Measurements from ENCODE around the gene KNDC1. TPM values are rescaled to one million over a fixed set of nuclear protein-coding genes. Genes with fewer than 3 reads are reported as not detected.

The KNDC1 gene
- total and polyA plus RNA-seq, 2 experiments from 2014 or later = 1.8 to 16.0 TPM

- Histone ChIP-seq H3K36me3 (ENCODE audit: insufficient read depth) (no peaks in the 10 kb centered on the region), H2AFZ (no peak overlapping the region), H3K4me1 (ENCODE audit: insufficient read depth) (no peaks in the 10 kb centered on the region), H3K79me2 (replicated peaks; ENCODE audit: insufficient read depth) (no peaks in the 10 kb centered on the region), H4K20me1 (replicated peaks; ENCODE audit: insufficient read depth) (no peaks in the 10 kb centered on the region), H3K9me2 (ENCODE audit: insufficient read depth) (no peaks in the 10 kb centered on the region), H3K27ac (ENCODE audit: low read depth) (no peak overlapping the region), H3K4me3 (no peak overlapping the region), H3K4me2 (no peak overlapping the region), H3K27me3 (ENCODE audit: insufficient read depth) (no peaks in the 10 kb centered on the region), H3F3A (replicated peaks; ENCODE audit: low read depth) (no peaks in the 10 kb centered on the region)
- peaks cover 30% of the 10 kb centered on the region for H3K36me3 Mint-ChIP-seq (ENCODE audit: low read depth)
- peaks cover 7% of the 10 kb centered on the region for H3K27me3 Mint-ChIP-seq (ENCODE audit: insufficient read depth, low read depth, poor library complexity)
- ATAC-seq (no peak), DNase-seq (ENCODE audit: low spot score) (no peak)
- H3K27ac Mint-ChIP-seq = no peak overlapping the region
- no peak overlapping the region for H3K4me3 Mint-ChIP-seq
- no peaks in the 10 kb centered on the region for H3K4me1 Mint-ChIP-seq
- TF ChIP-seq EZH2phosphoT487 (IDR thresholded peaks at IDR 0.05; ENCODE audit: unreplicated experiment) (no peak), CREB1 (CRISPR knock-in tag; IDR thresholded peaks at IDR 0.05; ENCODE audit: low read depth) (no peak), JUNB (IDR thresholded peaks at IDR 0.05; ENCODE audit: unreplicated experiment) (no peak), ETS1 (IDR thresholded peaks at IDR 0.05) (no peak), ZNF331 (CRISPR knock-in tag; IDR thresholded peaks at IDR 0.05; ENCODE audit: low read depth) (no peak), CTCF (conservative IDR thresholded peaks at IDR 0.05; ENCODE audit: low read depth in 2 of 2) (no peak), ZNF462 (CRISPR knock-in tag; IDR thresholded peaks at IDR 0.05) (no peak), REST (IDR thresholded peaks at IDR 0.05; ENCODE audit: unreplicated experiment) (no peak), POLR2AphosphoS5 (IDR thresholded peaks at IDR 0.05; ENCODE audit: low read depth) (no peak), NANOG (IDR thresholded peaks at IDR 0.05; ENCODE audit: borderline replicate concordance) (no peak), STAT1 (IDR thresholded peaks at IDR 0.05; ENCODE audit: unreplicated experiment) (no peak), ZNF114 (CRISPR knock-in tag; IDR thresholded peaks at IDR 0.05) (no peak), EZH2 (IDR thresholded peaks at IDR 0.05; ENCODE audit: low read depth, unreplicated experiment) (no peak)
- peaks cover 22% of the 10 kb centered on the region for H3K9me3 Mint-ChIP-seq
Measured at GRCh38 chr10:133187091-133187905, 27.3 kb downstream of the KNDC1 start.

Measured in GM23338 (cell line).